ENCODE data around the gene ATP2B1. TPM values are rescaled to one million over a fixed set of nuclear protein-coding genes. Genes with fewer than 3 reads are reported as not detected.

Gene ATP2B1
- total RNA-seq, 1 experiment from 2014 or later, result 20.6 TPM

DNA sequence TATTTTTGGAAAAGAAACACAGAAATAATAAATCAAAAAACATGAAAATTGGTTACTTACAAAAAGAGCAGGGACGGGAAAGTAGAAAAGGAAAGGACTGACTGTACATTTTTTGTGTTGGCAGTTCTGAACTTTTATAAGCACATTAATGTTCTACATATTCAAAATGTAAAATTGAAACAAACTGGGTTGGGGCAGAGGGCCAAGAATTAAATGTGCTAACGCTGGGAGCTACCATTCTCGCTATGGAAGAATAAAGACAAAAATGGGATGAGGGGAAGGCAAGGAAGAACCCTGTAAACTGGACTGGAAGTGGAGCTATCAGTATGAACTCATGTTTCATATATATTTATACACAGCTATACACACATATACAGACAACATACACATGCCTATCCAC is 24.5 kb downstream of the ATP2B1 start:
- Histone ChIP-seq H2BK120ac (ENCODE audit: low read depth, low read length, poor library complexity, severe bottlenecking) (no peak overlapping the region), H3K9me3 (ENCODE audit: control insufficient read depth, low read depth, low read length) (no peaks in the 10 kb centered on the region), H3K27ac (ENCODE audit: insufficient read length, low read depth, low read length) (no peak overlapping the region), H3K4ac (ENCODE audit: low read depth, low read length) (no peak overlapping the region), H4K91ac (ENCODE audit: insufficient read length, low read depth, low read length) (no peak overlapping the region), H3K79me1 (ENCODE audit: insufficient read depth, low read depth, low read length, poor library complexity, severe bottlenecking) (peaks cover 3% of the 10 kb centered on the region), H3K4me1 (ENCODE audit: insufficient read depth, low read length) (0 out of 2 replicates have a peak, but pooled peaks cover 3% of the 10 kb centered on the region), H4K5ac (ENCODE audit: insufficient read length, low read depth, low read length) (no peak overlapping the region), H3K23ac (ENCODE audit: insufficient read length, low read depth, low read length) (no peak overlapping the region), H4K20me1 (ENCODE audit: control insufficient read depth, insufficient read depth, insufficient read length) (no peaks in the 10 kb centered on the region), H4K8ac (replicated peaks; ENCODE audit: insufficient read length, low read depth, low read length) (no peak overlapping the region), H3K4me2 (ENCODE audit: insufficient read depth, insufficient read length, low read length) (no peak overlapping the region), H2BK20ac (ENCODE audit: low read depth, low read length, poor library complexity, severe bottlenecking) (no peak overlapping the region), H3K9ac (ENCODE audit: extremely low read depth, insufficient read length, low read length) (no peak overlapping the region), H3T11ph (ENCODE audit: low read length) (no peak overlapping the region), H3K23me2 (ENCODE audit: insufficient read length, low read depth, low read length, poor library complexity, severe bottlenecking) (no peaks in the 10 kb centered on the region), H3K14ac (ENCODE audit: insufficient read depth, low read length) (no peak overlapping the region), H3K56ac (ENCODE audit: insufficient read length, low read depth, low read length) (no peak overlapping the region), H2AK5ac (ENCODE audit: insufficient read length, low read length) (no peak overlapping the region), H2BK12ac (ENCODE audit: insufficient read length, low read depth, low read length) (no peak overlapping the region), H3K27me3 (ENCODE audit: insufficient read depth, low read length) (no peaks in the 10 kb centered on the region), H2BK5ac (ENCODE audit: insufficient read length, low read length) (no peak overlapping the region), H2BK15ac (ENCODE audit: low read depth, low read length) (no peak overlapping the region), H3K18ac (ENCODE audit: insufficient read length, low read depth, low read length) (no peak overlapping the region), H3K79me2 (ENCODE audit: insufficient read depth, low read length) (peaks cover 4% of the 10 kb centered on the region; the same call in 1 of the 2 replicates), H2AFZ (ENCODE audit: low read length) (no peak overlapping the region)
- DNase-seq, result no peak
- no peak for TF ChIP-seq CTCF (conservative IDR thresholded peaks at IDR 0.05)
- WGBS (ENCODE audit: extremely low coverage, insufficient read length, low lambda C conversion rate), result no CpG with 5 or more reads among the region's 3 CpGs
- Mint-ChIP-seq H3K4me3 (no peak overlapping the region), H3K27me3 (ENCODE audit: low read depth) (no peaks in the 10 kb centered on the region), H3K4me1 (peaks cover 5% of the 10 kb centered on the region in 2 experiments), H3K36me3 (ENCODE audit: insufficient read depth in 1 of 3, low read depth in 3 of 3) (peaks cover 19 to 37% (median 21%) of the 10 kb centered on the region in 3 experiments), H3K9me3 (peaks cover 27 to 32% of the 10 kb centered on the region in 2 experiments), H3K27ac (no peak overlapping the region)
